GM18519 (cell line): ENCODE data around the gene DHX32.

Experiments
- ATAC-seq: cut with Tn5 transposase; IDR thresholded peaks from one replicate; pipeline ENCODE4 v1.9.1; 2021; ENCODE audit warnings: mild to moderate bottlenecking, moderate library complexity; ENCODE audit not compliant: unreplicated experiment, low FRiP score

DHX32 gene

DNA sequence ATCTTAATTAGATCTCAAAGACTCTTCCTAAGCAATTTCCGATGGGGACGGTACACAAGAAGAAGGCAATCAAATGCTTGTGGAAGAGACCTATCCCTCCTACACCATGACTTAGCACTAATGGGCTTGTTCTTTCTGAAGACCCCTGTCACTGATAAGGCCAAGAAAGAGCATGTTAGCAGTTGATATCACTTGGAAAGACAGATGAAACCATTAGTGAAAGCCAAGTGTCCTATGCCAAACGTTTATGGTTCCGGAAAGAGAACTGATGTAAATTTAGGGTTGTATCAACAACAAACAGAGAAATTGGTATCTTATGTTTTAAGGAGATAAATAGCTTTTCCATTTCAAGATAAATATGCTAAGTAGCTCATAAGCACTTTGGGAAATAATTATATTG is 64.5 kb downstream of the DHX32 start:
- ATAC-seq = no peak

DNA sequence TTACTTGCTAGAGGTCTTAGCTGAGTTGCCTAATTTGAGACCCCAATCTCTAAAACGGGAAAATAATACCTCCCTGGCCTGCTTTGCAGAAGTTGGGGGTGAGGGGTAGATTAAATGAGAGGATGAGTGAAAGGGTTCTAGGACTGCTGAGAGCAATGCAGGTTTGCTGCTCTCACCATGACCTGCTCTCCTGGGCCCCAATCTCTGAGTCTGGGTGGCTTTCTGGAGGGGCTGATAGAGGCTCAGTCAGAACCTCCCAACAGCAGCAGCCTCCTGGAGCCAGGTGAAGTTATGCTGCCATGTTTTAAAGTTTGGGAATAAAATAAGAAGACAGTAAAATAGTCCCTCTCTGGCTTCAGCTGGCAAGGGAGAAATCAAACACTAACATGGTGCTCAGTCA is 65.3 kb downstream of the DHX32 start:
- ATAC-seq = no peak

DNA sequence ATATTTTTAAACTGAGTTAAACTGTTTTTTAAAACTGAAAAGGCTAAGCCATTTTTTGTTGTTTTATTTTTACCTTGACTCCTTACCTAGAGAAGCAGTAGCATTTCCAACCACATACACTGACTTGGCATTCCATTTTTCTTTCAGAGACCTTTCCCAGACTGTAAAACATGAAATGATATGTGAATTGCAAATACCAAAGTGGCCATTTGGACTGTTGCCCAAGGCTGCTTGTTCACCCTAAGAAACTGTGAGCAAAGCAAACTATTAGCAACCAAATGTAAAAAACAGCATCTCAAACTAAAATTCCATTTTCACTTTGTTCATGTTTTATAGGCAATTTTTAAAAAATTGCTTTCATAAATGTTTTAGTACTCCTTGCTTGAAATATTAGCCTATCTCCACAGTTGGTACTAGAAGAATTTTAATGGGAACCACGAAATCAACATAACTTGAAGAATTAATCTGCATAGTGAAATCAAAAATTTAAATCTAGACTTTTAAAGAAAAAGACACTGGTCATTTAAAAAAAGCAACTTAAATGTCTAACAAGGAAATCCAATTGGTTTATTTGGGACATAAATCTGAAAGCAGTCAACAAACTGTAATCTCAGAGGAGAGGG is 68.9 kb downstream of the DHX32 start:
- no peak for ATAC-seq

DNA sequence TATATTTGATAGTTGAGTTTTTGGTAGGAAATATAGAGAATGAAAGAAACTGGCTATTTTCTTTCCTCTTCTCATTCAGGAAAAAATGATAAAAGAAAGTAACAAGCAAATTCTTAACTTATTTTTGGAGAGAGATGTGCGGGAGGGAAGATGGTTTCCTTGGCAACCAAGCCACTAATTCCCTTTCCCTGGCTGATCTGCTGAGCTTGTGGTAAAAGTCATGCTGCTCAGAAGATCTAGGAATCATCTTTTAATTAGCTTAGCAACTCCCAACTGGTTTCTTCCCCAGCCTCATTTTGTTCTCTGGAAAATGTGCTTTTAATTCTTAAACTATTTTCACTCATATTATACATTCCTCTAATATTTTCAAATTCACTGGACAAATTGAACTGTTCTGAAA is 69.8 kb downstream of the DHX32 start:
- no peak for ATAC-seq

DNA sequence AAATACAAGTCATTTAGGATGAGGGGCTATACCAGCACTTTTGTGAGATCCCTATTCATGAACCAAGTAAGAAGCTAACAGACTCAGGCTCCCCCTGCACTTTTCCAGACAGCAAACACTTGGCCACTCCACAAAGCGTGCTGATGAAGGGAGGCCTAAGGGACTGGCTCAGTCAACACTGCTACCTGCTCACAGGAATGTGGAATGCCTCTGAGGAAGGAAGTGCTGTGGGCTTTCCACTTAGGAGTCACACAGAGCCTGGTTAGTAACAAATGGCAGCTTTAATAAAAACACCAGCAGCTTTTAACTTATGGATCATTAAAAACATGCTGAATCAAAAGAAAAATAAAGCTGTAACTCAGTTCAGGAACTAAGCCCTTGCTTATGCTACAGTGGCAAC is 73.0 kb downstream of the DHX32 start:
- no peak for ATAC-seq

DNA sequence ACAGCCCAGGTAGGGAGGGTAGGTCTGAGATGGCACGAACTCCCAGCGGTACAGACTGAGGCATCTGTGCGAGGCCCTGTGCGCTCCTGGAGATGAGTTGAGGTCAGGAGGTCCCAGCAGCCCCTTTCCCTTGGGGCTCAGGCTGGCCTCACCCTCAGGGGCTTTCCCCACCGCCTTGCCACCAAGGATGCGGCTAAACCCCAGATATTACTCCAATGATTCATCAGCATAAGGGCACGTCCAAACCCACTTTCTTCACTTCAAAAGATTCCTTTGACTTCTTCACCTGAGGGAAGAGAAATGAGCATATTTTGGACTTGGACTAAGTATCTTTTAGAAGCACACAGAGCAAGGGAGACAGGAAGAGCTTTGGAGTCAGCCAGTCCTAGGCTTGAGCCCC is 78.4 kb downstream of the DHX32 start:
- no peak for ATAC-seq

DNA sequence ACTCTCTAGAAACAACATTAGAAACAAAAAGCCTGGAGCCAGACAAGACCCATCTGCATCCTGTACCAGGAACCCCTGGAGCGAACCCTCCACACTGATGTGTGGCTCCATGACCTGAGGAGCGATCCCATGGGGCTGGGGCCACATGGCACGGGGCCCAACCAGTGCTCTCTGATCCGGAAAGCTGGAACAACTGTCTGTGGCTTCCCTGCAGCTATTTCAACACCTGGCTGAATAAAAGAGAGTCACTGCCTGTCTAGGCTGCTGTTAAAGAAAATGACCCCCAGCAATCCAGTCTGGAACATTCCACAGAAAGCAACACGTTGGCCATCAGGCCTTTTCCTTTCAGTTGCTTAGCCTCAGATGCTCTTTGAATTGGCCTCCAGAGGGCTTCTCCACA is 79.0 kb downstream of the DHX32 start:
- no peak for ATAC-seq

DNA sequence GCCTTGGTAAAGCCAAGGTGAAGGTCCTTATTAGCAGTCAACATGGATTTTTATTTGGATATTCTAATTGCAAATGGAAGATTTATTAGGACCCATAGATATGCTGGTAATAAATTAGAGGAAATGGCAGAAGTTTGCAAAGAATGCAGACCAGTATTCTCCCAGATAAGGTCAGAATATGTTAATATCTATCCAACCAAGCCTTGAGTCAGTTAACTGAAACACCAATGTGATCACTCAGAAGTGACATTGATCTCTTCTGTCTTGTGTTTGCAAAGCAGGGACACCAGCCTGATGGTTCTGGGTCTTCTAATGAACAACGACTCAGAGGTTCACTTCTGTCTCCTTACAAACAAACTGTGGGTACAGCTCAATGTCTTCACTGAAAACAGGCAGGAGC is 79.5 kb downstream of the DHX32 start:
- no peak for ATAC-seq

DNA sequence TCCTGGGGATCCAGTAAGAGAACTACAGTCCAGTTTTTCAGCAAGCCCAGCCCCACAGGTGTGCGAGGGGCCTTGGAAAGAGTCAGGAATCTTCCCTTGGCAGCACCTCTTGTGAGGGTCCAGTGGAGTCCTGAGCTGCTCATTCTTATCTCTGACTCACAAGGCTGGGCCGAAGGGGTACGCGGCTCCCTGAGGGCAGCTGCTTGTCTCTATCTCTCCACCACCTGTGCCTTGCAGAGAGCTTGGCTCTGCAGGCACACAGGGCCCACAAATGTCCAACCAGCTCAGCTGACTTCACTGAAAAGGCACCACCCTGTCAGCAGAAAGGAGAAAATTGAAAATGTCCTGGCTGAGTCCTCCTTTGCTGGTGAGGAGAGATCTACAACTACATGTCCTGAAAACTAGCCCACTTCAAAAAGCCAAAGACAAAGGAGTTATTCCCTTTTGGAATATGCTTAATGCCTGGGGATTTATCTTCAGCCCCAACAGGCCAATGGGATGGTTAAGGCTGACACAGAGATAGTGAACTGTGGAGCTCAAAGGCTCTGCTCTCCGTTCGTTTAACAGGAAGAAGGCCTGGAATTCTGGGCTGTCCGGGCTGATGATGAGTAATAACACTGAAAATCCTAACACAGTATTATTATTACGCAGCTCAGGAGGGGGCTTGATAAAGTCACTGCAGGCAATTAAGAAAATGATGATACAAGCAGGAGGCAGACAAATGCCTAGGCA is 81.5 kb downstream of the DHX32 start:
- ATAC-seq = no peak

DNA sequence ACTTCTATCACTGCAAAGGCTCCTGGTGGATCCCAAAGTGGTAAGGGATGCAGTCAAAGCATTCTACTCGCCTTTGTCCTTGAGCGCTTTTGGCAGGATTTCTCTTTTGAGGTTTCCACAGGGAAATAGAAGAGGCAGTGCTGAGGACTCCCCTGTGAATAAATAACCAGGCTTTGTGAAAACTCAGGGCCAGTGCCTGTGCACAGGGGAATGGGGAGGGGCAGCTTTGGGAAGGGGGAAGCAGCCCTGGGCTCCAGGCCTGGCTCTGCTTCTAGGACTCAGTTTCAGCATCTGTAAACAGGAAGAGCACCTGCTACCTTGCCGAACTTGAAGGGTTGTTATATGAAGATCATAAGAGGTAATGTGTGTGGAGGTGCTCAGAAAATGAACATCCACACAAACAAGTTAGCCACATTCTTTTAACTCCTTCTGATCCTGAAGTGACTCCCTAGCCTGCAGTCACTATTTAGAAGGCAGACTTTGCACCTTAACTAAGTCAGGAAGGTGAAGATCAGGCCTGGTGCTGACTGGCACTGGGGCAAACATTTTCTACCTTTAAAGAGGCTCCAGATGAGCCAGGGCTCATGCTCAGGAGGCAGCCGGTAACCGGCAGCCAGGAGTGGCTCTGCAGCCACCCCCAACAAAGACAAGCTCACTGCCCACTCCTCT is 83.0 kb downstream of the DHX32 start:
- ATAC-seq = no peak

DNA sequence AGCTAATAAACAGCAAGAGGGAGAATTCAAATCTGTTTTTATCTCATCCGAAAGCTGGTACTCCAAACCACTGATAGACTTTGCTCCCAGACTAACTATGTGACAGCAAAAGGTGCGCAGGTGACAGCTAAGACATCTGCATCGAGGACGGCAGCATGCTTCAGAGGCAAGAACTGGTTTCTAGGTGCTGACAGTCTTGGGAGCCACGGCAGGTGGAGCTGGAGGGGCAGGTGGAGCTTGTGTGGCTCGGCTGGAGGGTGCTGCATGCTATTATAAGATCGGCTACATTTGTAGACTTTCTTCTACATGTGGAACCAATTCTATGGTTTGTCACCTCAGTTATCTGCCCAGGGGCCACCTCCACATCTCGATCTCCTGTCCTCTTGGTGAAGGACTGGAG is 83.7 kb downstream of the DHX32 start:
- ATAC-seq = no peak

DNA sequence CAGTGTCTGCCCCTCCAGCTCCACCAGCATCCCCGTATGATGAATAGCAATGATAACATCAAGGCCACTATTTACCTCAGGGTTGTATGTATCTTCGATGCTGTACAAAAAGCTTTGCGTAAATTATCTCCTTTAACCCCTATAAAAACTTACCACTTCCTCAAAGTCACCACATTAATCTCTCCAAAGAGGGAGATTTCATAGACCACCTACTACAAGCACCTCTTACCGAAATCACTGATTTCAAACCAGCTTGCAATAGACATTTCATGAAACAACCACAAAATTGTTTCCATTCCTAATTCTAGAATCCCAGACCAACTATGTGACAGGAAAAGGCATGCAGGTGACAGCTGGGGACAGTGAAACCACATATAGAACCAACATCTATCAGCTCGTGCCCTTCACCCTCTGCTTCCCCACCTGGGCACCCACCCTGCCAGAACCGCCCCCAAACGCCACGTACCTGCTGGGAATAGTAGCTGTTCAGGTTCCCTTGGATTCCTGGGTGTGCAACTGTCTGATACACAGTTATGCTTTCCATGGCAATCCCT is 85.4 kb downstream of the DHX32 start:
- ATAC-seq = no peak

DNA sequence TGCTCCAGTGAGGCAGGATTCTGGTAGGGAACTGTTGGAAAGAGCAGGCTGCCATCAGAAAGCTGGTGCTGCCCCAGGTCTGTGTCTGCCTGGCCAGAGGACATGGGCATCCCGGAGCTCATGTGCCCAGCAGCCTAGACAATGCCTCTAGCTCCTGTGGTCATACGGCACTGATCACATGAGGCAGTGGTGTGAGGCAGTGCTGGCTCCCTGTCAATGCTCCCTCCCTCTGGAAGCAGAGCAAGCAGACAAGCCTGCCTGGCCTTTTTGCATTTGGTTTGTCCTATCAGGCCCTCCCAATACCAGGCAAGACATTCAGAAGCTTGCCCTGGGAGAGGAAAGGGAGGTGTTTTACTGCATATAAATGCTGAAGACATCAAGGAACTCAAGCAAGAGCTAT is 86.0 kb downstream of the DHX32 start:
- ATAC-seq = no peak

DNA sequence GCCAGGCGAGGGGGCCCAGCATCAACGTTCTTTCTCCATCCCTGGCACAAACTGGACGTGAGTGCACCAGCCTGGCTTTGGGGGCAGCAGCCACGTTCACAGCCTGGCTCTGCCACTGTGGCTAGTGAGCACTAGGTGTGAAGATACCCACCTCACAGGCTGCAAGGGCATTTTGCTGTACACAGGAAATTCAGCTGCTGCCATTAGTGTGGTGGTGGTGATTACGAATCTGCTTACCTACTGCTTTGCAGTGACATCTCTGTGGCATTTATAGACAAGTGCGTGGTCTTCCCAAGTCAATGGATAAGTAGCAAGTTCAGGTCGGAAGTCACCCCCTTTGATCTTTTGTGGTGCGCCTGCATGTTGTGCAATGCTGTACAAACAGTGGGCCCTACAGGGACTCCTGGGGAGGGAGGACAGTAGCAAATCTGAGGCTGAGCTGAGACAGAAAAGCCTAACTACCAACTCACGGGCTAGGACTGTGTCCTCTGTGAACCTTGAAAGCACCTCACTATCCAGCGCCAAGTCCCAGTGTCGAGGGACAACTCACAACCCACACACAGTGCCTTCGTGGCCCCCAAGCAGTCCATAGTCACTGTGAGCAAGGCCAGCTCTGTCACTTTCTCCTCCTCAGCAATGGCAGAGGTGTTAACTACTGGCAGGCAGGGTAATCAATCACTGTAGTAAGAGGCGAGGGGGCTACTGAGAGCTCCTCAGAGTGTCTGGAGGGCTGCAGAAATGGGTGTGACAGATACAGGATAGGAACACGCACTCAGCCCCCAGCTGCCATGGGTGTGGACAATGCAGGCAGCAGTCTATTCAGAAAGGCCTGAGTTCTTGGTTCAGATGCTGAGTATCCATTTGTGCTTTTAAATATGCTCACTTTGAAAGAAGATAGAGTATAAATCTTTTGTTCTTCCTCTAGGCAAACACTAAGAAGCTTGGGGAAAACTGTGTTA is 88.5 kb downstream of the DHX32 start:
- ATAC-seq = no peak

DNA sequence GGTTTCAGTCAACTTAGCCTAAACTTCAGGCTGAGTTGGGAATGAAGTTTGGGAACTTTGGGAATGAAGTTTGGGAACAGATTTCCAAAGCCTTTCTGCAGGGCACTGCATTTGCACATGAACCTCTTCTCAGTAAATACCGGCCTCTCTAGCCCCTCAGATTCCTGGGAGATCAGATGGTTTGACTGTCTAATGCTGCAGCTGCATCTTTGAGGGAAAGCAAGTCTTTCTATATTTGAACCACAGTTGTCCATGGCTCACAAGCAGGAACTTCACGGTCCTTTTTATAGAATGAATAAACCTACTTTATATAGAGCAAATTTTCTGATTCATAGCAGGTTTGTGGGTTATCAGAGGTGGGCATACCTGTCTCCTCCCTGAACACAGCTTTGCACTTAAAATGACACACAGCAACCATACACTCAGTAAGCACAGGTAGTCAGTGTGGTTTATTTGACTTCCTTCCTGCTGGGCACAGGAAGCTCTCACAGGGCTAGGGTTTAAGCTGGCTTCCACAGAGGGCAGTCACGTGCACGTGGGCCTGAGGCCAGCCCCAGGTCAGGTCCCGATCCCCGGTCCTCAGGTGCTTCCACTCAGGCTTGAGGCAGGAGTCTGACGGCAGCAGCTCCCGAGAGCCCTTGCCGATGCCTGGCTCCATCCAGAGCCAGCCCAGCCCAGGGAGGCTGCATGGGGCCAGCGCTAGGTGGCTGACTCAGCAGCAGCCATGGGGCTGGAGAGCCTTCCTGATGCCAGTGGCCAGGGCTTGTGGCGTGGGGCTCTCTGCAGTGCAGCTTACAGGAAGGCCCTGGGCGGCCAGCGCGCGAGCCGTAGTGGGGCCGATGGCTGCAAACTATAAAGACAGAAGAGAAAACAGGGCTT is 92.7 kb downstream of the DHX32 start:
- no peak for ATAC-seq
